Subcutaneous adipose tissue (tissue), 4 donors: ENCODE results near the gene ALG3. TPM values are rescaled to one million over a fixed set of nuclear protein-coding genes. Genes with fewer than 3 reads are reported as not detected.

Experiments
- small RNA-seq: library from RNA; depleted of rRNA; stranded (forward); fragments of <200 nt; gene quantifications from one replicate; pipeline ENCODE3, GENCODE V24; 2016
- total RNA-seq, 4 donors: library from RNA; depleted of rRNA; stranded (reverse); fragments of >200 nt; gene quantifications; one replicate each; pipeline ENCODE4 v1.1.0, GENCODE V29; 2016
- TF ChIP-seq, protein P1 (sequence below): fragments of 450-650 bp; IDR thresholded peaks from one replicate; pipeline ENCODE4 v1.5.1; 2016; ENCODE audit warnings: low read depth, mild to moderate bottlenecking, control low read depth, antibody characterized with exemption, moderate library complexity

ALG3 gene
- total RNA-seq, 4 donors from 2014 or later = 23.3 to 53.7 (median 47.9) TPM

DNA sequence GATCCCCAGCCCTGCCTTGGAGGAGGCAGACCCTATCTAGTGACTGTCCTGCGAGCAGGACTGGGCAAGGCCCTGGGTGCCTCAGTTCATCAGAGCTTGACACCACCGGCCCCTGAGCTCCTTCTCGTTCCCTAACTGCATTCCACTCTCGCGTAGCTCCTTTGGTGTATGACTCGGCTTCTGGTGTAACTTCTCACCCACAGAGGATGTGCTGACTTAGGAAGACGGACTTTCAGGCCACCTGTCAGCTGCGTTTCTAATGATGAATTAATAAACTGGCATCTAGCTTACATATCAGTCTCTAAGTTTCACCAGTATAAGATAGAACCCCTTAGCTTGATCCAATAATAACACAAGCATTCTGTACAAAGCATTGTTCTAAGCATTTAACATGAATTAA lies 45.2 kb downstream of the ALG3 start:
- TF ChIP-seq, protein P1, sequence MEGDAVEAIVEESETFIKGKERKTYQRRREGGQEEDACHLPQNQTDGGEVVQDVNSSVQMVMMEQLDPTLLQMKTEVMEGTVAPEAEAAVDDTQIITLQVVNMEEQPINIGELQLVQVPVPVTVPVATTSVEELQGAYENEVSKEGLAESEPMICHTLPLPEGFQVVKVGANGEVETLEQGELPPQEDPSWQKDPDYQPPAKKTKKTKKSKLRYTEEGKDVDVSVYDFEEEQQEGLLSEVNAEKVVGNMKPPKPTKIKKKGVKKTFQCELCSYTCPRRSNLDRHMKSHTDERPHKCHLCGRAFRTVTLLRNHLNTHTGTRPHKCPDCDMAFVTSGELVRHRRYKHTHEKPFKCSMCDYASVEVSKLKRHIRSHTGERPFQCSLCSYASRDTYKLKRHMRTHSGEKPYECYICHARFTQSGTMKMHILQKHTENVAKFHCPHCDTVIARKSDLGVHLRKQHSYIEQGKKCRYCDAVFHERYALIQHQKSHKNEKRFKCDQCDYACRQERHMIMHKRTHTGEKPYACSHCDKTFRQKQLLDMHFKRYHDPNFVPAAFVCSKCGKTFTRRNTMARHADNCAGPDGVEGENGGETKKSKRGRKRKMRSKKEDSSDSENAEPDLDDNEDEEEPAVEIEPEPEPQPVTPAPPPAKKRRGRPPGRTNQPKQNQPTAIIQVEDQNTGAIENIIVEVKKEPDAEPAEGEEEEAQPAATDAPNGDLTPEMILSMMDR = no peak

DNA sequence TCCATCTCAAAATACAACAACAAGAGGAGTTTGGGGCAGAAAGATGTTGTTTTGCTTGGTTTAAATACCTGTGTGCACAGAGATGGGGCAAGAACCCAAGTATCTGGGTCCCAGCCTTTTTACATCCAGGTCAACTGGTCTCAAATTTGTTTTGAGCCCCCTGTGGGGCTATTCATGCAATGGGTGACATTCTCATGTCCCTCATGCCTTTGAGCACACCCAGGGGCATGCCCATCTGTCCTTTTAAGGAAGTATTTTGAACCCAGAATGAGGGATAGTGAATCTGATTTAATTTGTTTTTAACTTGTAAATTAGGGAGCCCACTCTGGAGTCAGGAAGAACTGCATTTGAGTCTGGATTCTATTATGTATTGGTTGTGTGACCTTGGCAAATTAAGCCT lies 47.9 kb downstream of the ALG3 start:
- TF ChIP-seq, protein P1 = no peak

DNA sequence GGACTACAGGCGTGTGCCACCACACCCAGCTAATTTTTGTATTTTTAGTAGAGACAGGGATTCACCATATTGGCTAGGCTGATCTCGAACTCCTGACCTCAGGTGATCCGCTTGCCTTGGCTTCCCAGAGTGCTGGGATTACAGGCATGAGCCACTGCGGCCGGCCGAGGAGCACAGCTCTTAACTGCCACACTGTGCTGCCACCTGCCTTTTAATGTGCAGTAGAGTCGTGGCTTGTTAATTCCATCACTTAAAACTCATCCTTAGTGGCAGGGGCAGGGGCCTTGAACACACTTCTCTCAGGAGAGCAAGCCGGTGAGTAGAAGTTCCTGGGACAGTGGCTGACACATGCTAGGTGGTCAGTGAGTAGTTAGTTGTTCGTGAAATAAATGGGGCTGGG lies 50.3 kb downstream of the ALG3 start:
- TF ChIP-seq, protein P1 = no peak

DNA sequence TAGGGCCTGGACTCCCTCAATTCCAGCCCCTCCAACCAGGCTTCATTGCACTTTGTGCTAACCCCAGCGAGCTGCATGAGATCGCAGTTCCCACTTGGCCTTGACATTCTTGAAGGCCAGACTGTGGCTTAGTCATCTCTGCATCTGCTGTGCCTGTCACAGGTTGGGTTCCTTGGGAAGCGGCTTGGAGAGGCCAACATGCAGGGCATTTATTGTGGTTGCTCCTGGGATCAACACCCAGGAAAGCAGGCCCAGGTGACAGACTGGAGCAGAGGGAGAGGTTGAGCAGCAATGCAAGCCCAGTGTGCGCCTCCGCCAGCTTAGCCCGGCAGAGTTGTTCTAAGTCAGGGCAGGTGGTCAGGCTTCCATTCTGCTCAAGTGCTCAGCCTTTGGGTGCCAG lies 52.2 kb downstream of the ALG3 start:
- TF ChIP-seq, protein P1 = no peak

DNA sequence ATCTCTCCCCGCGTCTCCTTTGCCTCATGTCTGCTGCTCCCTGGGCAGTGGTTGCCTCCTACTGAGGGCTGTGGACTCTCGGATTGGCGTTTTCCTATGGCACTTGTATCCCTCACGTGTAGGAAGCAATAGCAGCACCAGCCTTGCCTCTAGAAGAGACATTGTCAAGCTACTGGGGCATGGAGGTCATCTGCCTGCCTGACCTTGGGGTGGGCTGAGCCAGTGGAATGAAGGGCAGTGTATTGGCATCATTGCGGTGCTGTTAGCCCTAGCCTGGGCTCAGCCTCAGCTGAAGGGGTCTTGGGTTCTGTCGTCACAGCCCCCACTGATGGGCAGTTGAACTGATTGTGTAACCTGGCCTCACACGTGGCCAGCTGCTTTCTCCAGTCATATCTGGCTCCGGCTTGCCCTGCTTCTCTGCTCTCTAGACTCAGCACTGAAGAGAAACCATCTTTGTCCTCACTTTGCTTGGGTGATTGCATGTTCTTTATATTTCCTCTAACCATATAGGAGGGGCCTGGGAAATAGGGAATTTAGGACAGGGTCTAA lies 54.7 kb downstream of the ALG3 start:
- TF ChIP-seq, protein P1 = no peak

DNA sequence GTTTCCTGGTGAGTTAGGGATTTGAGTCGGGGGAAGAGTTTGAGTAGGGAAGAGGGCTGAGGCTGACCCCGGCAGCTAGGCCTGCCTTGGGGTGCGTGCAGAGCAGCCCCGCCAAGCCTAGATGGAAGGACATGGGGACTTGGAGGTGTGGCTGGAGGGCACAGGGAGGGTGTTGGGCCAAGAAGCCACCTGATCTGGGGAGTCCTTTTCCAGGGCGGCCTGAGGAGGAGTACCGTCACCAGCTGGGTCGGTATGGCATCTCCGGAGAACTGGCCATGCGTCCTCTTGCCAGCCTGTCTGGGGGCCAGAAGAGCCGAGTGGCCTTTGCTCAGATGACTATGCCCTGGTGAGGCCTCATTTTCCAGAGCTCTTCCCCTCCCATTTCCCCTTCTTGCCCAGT lies 55.9 kb downstream of the ALG3 start:
- TF ChIP-seq, protein P1 = no peak

Small RNAs within 50 kb of the gene (small RNA-seq; reads per million reads assigned to genes)
- not detected for gene MIR1224

Other genes starting within 250 kb of the ALG3 start
- gene ABCC5, start 231.1 kb downstream of the ALG3 start, total RNA-seq = 10 to 100 TPM; 17.9 to 61.9 (median 28.1) TPM
- not detected for gene HTR3D, start 217.2 kb downstream of the ALG3 start, total RNA-seq
- gene HTR3C, start 195.9 kb downstream of the ALG3 start, total RNA-seq = not detected
- gene HTR3E, start 151.9 kb downstream of the ALG3 start, total RNA-seq = not detected
- gene EIF2B5, start 113.6 kb downstream of the ALG3 start, total RNA-seq = 10 to 100 TPM; 29.8 to 31.9 (median 31.2) TPM
- 10 to 100 TPM; 18.9 to 57.3 (median 32.6) TPM for gene DVL3, start 93.6 kb downstream of the ALG3 start, total RNA-seq
- gene AP2M1, start 74.1 kb downstream of the ALG3 start, total RNA-seq = 100 to 1,000 TPM; 178 to 227 (median 198) TPM
- 10 to 100 TPM; 40.8 to 72.5 (median 54.0) TPM for gene ABCF3, start 62.8 kb downstream of the ALG3 start, total RNA-seq
- gene VWA5B2, start 19.4 kb downstream of the ALG3 start, total RNA-seq = not detected
- 1 to 10 TPM; 3.4 to 5.5 (median 4.3) TPM for gene EEF1AKMT4, start 710 bp upstream of the ALG3 start, total RNA-seq
- not detected for gene CAMK2N2, start 12.6 kb upstream of the ALG3 start, total RNA-seq
- gene ECE2, start 27.1 kb upstream of the ALG3 start, total RNA-seq = not detected
- 100 to 1,000 TPM; 166 to 257 (median 231) TPM for gene PSMD2, start 50.3 kb upstream of the ALG3 start, total RNA-seq
- 100 to 1,000 TPM; 158 to 318 (median 213) TPM for gene EIF4G1, start 65.6 kb upstream of the ALG3 start, total RNA-seq
- gene FAM131A, start 88.6 kb upstream of the ALG3 start, total RNA-seq = 10 to 100 TPM in 3 of 4 donors, 1 to 10 TPM in 1; 9.8 to 17.1 (median 13.8) TPM
- 1 to 10 TPM; 1.3 to 5.8 (median 1.9) TPM for gene CLCN2, start 112.6 kb upstream of the ALG3 start, total RNA-seq
- 10 to 100 TPM; 47.9 to 69.9 (median 56.7) TPM for gene POLR2H, start 112.7 kb upstream of the ALG3 start, total RNA-seq
- gene THPO, start 129.2 kb upstream of the ALG3 start, total RNA-seq = under 1 TPM in 3 of 4 donors, not detected in 1; 0.44 to 0.68 (median 0.57) TPM
- gene CHRD, start 131.1 kb upstream of the ALG3 start, total RNA-seq = 10 to 100 TPM in 3 of 4 donors, 1 to 10 TPM in 1; 8.0 to 11.7 (median 11.0) TPM